ENCODE results near the gene NDUFAF2. TPM values are rescaled to one million over a fixed set of nuclear protein-coding genes. Genes with fewer than 3 reads are reported as not detected.

The NDUFAF2 gene
- total RNA-seq, 2 donors from 2014 or later, result 13.7 to 19.4 TPM

GRCh38 chr5:60993875-60994571 is 49.0 kb downstream of the NDUFAF2 start:
- TF ChIP-seq POLR2A (IDR thresholded peaks at IDR 0.05), result no peak
- TF ChIP-seq CTCF (IDR thresholded peaks at IDR 0.05), result no peak
- WGBS, 2 donors, result 76 to 90% methylated on average over 5 to 10 of the region's 11 CpGs
- DNase-seq, result peak in 1 of 4 donors; percentile 11
- ATAC-seq, result no peak
- Histone ChIP-seq H3K4me3 (no peak overlapping the region), H3K27me3 (no peaks in the 10 kb centered on the region), H3K9me3 (no peaks in the 10 kb centered on the region), H3K27ac (no peak overlapping the region), H3K4me1 (no peaks in the 10 kb centered on the region), H3K36me3 (replicated peaks in 1 of 2; ENCODE audit: insufficient read depth in 1 of 2, low read depth in 2 of 2) (no peaks in the 10 kb centered on the region)
- intact Hi-C loops (cut with DNase I), result no loop called here

GRCh38 chr5:60996368-60996767 is 51.4 kb downstream of the NDUFAF2 start:
- 81 to 97% methylated on average over 3 of the region's 3 CpGs for WGBS, 2 donors
- DNase-seq (no peak), ATAC-seq (no peak)
- H3K36me3 ChIP-seq (replicated peaks in 1 of 2; ENCODE audit: insufficient read depth in 1 of 2, low read depth in 2 of 2), result no peaks in the 10 kb centered on the region
- no peaks in the 10 kb centered on the region for H3K4me1 ChIP-seq
- no peaks in the 10 kb centered on the region for H3K9me3 ChIP-seq
- intact Hi-C loops (cut with DNase I), result no loop called here
- H3K27ac ChIP-seq, result no peak overlapping the region
- no peaks in the 10 kb centered on the region for H3K27me3 ChIP-seq
- H3K4me3 ChIP-seq, result no peak overlapping the region
- TF ChIP-seq CTCF (IDR thresholded peaks at IDR 0.05) (no peak), POLR2A (IDR thresholded peaks at IDR 0.05) (no peak)

- H3K4me1 ChIP-seq, result no peaks in the 10 kb centered on the region
- WGBS, 2 donors, result 91 to 94% methylated on average over 1 of the region's 1 CpG
- no peak for TF ChIP-seq CTCF (IDR thresholded peaks at IDR 0.05)
- TF ChIP-seq POLR2A (IDR thresholded peaks at IDR 0.05), result no peak
Observed at GRCh38 chr5:60997721-60998120, 52.7 kb downstream of the NDUFAF2 start.

GRCh38 chr5:61000887-61001286 is 55.9 kb downstream of the NDUFAF2 start:
- intact Hi-C loops (cut with DNase I), result no loop called here
- DNase-seq (no peak), ATAC-seq (no peak)
- TF ChIP-seq POLR2A (IDR thresholded peaks at IDR 0.05) (no peak), CTCF (IDR thresholded peaks at IDR 0.05) (no peak)
- Histone ChIP-seq H3K36me3 (replicated peaks in 1 of 2; ENCODE audit: insufficient read depth in 1 of 2, low read depth in 2 of 2) (no peaks in the 10 kb centered on the region), H3K9me3 (no peaks in the 10 kb centered on the region), H3K27me3 (no peaks in the 10 kb centered on the region), H3K4me3 (no peak overlapping the region), H3K27ac (no peak overlapping the region), H3K4me1 (no peaks in the 10 kb centered on the region)

More at GRCh38 chr5:60997721-60998120, 52.7 kb downstream of the NDUFAF2 start:
- H3K27me3 ChIP-seq, result no peaks in the 10 kb centered on the region
- intact Hi-C loops (cut with DNase I), result no loop called here
- H3K4me3 ChIP-seq, result no peak overlapping the region
- H3K27ac ChIP-seq, result no peak overlapping the region
- no peak for ATAC-seq
- no peak for DNase-seq
- no peaks in the 10 kb centered on the region for H3K9me3 ChIP-seq
- no peaks in the 10 kb centered on the region for H3K36me3 ChIP-seq (replicated peaks in 1 of 2; ENCODE audit: insufficient read depth in 1 of 2, low read depth in 2 of 2)

GRCh38 chr5:61001647-61002046 is 56.6 kb downstream of the NDUFAF2 start:
- no peak for DNase-seq
- TF ChIP-seq CTCF (IDR thresholded peaks at IDR 0.05) (no peak), POLR2A (IDR thresholded peaks at IDR 0.05) (no peak)
- no peaks in the 10 kb centered on the region for H3K36me3 ChIP-seq (replicated peaks in 1 of 2; ENCODE audit: insufficient read depth in 1 of 2, low read depth in 2 of 2)
- WGBS, 2 donors, result 81 to 87% methylated on average over 3 of the region's 3 CpGs
- no peaks in the 10 kb centered on the region for H3K9me3 ChIP-seq
- H3K27me3 ChIP-seq, result no peaks in the 10 kb centered on the region
- no peak overlapping the region for H3K4me3 ChIP-seq
- H3K27ac ChIP-seq, result no peak overlapping the region
- intact Hi-C loops (cut with DNase I), result no loop called here
- ATAC-seq, result no peak
- H3K4me1 ChIP-seq, result no peaks in the 10 kb centered on the region

Data from body of pancreas (tissue), 4 donors.